GM23248 (cell line): Measurements from ENCODE around the gene CBL.

Experiments used
- EZH2 ChIP-seq: fragments of 200-600 bp; sonication (generic); IDR thresholded peaks from 2 replicates; pipeline ENCODE4 v1.6.1; 2018; ENCODE audit warnings: antibody characterized with exemption, mild to moderate bottlenecking; ENCODE audit not compliant: insufficient read depth, poor library complexity, severe bottlenecking
- EZH2phosphoT487 ChIP-seq: fragments of 200-600 bp; sonication (generic); IDR thresholded peaks from 2 replicates; pipeline ENCODE4 v1.6.1; 2018; ENCODE audit warnings: antibody characterized with exemption, moderate library complexity, mild to moderate bottlenecking, low read depth; ENCODE audit not compliant: insufficient read depth

GRCh38 chr11:119342362-119343130 is 136.4 kb downstream of the CBL start:
- TF ChIP-seq EZH2phosphoT487 (no peak), EZH2 (no peak)
